ENCODE measurements around the gene KLF15.
"Not testable (repeated sequence)": the region's sequence is repeated elsewhere in the genome, so short reads cannot be mapped to it uniquely, and the experiment has no call there.

The KLF15 gene

DNA sequence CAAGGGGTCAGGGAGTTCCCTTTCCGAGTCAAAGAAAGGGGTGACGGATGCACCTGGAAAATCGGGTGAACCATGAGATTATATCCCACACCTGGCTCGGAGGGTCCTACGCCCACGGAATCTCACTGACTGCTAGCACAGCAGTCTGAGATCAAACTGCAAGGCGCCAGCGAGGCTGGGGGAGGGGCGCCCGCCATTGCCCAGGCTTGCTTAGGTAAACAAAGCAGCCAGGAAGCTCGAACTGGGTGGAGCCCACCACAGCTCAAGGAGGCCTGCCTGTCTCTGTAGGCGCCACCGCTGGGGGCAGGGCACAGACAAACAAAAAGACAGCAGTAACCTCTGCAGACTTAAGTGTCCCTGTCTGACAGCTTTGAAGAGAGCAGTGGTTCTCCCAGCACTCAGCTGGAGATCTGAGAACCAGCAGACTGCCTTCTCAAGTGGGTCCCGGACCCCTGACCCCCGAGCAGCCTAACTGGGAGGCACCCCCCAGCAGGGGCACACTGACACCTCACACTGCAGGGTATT lies 25.3 kb downstream of the KLF15 start:
- DNase-seq (ENCODE audit: low read depth, low spot score); H3K27ac ChIP-seq: not testable (repeated sequence)

DNA sequence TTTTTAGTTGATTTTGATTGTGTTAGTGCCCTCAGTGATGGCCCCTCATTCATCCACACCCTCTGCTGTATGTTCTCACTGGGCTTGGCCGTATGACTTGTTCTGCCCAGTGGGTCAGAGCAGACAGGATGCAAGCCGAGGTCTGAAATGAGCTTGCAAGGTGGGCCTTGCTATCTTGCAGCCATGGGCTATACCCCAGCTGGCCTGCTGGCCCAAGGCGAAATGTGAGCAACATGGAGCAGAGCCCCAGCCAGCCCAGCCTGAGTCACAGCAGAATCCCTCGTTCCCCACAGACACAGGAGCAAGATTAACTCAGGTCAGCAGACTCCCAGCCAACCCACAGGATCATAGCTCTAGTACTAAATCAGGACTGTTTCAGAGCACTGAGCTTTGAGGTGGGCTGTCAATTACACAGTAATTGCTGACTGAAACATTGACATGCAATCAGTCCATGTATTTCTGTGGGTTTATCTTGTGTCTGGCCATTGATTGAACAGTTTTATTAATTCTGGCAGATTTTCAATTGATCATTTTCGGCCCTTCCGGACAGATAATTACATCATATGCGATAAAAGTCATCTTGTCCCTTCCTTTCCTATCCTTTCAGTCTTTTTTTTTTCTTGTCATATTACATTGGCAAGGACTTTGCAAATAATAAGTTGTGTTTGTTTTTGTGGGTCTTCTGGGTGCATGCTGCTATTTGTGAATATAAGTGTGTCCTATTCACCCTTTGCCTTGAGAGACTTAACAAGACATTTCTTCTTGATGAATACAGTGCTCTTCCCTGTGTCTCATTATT lies 27.1 kb downstream of the KLF15 start:
- no peak for DNase-seq (ENCODE audit: low read depth, low spot score)
- H3K27ac ChIP-seq: no peak overlapping the region

DNA sequence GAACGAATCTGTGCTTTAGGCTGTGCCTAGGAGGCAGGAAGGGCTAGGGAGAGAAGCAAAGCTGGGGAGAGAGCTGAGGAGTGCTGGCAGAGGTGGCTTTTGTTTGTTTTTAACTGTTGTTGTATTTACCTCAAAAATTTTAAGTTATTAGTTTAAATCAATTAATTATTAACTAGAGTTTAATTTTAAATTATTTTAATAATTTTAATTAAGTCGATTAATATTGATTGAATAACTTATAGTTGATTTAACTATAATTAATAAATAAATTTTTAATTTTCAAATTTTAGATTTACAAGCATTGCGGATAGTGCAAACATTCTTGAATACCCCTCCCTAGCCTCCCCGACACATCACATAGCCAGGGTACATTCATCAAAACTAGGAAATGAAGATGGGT lies 30.6 kb downstream of the KLF15 start:
- no peak overlapping the region for H3K27ac ChIP-seq
- DNase-seq (ENCODE audit: low read depth, low spot score): no peak

DNA sequence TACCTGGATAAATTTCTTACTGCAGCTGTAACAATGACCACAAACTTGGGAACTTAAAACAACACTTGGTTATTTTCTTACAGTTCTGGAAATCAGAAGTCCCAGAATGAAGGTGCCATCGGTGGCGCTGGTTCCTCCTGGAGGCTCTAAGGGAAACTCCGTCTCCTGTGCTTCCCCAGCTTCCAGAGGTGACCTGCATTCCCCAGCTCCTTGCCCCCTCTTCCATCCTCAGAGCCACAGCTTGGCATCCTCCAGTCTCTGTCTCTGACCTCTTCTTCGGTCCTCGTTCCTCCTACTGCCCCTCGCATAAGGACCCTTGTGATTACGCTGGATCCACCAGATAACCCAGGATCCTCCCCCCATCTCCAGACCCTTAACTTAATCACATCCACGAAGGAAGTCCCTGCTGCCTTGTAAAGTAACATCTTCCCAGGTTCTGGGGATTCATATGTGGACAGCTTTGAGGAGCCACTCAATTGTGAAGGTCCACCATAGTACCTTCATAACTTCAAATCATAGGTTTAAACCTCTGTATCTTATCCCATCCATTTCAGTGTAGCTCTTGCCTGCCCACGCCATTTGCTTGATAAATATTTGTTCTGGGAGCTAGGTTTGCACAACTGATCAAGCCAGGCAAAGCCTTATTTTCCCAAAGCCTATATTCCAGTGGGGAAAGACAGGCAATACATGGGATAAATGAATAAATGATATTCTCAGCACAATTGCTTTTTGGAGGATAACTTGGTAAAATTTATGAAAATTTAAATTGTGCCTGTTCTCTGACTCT lies 34.8 kb downstream of the KLF15 start:
- no peak for DNase-seq (ENCODE audit: low read depth, low spot score)
- no peak overlapping the region for H3K27ac ChIP-seq

DNA sequence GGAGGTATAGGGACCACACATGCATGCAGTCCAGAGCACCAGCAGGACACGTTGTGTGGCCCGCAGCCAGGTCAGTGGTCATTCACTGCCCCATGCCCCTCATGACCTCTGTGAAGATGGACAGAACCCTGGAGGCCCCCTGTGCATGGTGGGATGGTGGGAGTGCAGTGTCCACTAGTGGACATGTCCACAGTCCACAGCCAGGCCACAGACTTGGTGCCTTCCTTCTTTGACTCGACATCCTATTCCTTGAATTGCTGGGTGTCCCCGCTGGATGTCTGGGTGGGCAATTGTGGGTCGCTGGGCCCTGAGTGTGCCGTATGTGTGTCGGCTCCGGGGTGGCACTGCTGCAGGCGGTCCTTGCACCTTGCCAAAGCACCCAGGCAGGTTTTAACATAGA lies 35.7 kb downstream of the KLF15 start:
- no peak overlapping the region for H3K27ac ChIP-seq
- DNase-seq (ENCODE audit: low read depth, low spot score): no peak

DNA sequence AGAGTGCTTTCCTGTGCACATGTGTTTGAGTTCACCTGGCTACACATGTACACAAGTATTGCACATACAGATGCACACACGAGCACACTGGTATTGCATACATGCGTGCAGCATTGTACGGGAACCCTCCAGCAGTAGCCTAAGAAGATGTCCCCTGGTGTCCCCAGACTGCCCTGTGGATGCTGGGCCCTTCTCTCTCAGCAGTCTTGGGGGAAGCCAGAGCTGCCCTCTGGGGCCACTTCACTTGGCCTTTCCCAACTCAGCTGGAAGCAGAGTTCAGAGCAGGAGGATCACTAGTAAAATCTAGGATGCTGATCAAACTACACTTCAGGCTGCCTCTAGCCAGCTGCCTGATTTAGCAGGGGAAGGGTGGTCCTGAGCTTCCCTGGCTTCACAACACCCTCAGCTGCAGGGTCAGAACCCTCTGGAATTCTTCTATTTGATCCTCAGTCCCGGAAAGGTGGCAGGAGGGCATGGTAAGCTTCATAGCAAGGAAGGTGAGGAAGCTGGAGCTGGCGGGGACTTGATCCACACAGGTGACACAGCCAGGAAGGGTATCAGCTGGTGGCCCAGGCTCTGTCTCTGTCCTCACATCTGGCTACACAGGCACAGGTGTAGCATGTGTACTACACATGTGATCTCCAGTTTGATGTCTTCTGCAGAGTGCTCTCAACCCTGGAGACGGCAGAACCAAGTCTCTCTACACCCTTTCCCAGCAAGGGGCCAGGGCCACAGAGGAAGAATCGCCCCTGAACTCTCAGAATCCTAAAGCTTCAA lies 36.5 kb downstream of the KLF15 start:
- H3K27ac ChIP-seq: no peak overlapping the region
- DNase-seq (ENCODE audit: low read depth, low spot score): no peak

DNA sequence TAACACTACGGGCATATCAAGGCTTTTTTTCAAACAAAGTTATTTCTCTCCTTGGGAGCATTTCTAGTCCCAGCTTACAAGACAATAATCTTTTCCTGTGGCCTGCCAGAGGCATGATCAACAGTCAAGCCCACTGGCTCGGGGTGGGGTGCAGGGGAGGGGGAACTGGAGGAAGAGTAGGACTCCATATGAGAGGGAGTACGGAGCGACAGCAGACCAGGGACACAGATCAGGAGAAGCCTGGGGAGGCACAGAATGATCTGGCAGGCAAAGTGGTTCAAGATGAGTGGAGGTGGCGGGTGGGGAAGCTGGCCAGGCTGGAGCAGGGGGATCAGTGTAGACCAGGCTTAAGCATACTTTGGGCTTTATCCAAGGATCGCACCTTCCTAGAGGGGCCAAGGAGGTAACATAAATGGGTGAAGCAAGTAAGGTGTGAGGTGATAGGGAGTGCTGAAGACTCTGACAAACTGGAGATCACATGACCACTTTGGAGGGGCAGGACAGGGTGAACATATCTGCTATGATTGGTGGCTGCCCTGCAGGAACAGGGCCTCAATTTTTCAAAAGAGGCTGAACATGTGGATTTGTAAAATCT lies 37.4 kb downstream of the KLF15 start:
- DNase-seq (ENCODE audit: low read depth, low spot score): no peak
- H3K27ac ChIP-seq: no peak overlapping the region

DNA sequence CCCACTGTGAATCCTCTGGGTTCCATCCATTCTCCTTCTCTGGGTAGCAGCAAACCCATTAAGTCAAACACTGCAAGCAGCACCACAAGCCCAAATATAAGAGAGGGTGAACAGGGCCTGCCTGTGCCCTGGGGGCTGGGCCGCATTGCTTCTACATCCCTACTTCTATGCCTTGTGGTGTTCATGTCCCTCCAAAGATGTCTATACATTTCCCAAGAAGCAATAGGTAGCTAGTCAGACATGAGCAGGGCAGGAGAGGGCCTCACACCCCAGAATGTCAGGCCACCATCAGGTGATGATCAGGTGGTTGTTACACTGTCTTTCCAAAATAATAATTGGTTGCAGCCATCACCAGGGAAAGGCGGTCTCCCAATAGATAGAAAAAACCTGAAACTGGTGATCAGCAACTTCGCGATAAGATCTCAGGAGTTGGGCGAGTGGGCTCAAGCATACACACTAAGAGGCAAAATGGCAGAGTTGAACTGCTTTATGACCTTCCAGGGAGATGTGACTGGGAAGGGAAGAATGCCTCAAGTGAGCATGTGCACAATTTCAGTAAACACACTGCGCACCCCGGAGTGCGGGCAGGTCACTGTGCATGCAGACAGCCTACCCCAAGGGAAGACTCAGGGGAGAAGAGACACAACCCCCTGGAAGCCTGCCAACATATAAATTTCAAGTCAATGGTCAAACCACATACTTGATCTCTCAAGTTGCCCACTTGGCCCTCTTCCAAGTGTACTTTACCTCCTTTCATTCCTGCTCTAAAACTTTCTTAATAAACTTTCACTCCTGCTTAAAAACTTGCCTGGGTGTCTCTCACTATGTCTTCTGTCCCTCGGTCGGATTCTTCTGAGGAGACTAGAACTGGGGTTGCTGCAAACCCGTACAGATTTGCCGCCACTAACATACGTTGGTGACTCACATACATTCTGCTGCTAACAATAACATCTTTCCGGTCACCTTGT lies 39.9 kb downstream of the KLF15 start:
- DNase-seq (ENCODE audit: low read depth, low spot score): no peak
- no peak overlapping the region for H3K27ac ChIP-seq

DNA sequence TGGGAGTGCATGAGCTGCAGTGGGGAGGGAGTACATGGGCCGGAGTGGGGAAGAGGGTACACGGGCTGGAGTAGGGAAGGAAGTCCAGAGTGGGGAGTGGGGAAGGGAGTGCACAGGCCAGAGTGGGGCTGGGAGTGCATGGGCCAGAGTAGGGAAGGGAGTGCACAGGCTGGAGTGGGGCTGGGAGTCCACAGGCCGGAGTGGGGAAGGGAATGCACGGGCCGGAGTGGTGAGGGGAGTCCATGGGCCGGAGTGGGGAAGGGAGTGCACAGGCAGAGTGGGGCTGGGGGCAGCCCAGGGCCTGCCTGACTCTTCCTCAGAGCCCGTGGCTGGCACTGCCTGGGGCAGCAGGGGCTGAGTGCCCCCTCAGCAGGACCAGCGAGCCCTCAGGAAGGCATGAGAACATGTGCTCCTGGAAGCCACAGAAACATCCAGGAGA lies 40.7 kb downstream of the KLF15 start:
- no peak for DNase-seq (ENCODE audit: low read depth, low spot score)
- no peak overlapping the region for H3K27ac ChIP-seq

DNA sequence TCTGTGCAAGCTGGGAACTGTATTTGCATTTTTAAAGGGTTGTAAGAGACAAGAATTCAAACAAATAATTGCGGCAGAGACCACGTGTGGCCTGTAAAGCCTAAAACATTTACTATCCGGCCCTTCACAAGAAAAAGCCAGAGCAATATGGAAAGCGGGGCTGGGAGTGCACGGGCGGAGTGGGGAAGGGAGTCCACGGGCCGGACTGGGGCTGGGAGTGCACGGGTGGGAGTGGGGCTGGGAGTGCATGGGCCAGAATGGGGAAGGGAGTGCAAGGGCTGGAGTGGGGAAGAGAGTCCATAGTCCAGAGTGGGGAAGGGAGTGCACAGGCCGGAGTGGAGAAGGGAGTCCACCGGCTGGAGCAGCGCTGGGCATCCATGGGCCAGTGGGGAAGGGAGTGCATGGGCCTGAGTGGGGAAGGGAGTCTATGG lies 41.2 kb downstream of the KLF15 start:
- no peak overlapping the region for H3K27ac ChIP-seq
- no peak for DNase-seq (ENCODE audit: low read depth, low spot score)

DNA sequence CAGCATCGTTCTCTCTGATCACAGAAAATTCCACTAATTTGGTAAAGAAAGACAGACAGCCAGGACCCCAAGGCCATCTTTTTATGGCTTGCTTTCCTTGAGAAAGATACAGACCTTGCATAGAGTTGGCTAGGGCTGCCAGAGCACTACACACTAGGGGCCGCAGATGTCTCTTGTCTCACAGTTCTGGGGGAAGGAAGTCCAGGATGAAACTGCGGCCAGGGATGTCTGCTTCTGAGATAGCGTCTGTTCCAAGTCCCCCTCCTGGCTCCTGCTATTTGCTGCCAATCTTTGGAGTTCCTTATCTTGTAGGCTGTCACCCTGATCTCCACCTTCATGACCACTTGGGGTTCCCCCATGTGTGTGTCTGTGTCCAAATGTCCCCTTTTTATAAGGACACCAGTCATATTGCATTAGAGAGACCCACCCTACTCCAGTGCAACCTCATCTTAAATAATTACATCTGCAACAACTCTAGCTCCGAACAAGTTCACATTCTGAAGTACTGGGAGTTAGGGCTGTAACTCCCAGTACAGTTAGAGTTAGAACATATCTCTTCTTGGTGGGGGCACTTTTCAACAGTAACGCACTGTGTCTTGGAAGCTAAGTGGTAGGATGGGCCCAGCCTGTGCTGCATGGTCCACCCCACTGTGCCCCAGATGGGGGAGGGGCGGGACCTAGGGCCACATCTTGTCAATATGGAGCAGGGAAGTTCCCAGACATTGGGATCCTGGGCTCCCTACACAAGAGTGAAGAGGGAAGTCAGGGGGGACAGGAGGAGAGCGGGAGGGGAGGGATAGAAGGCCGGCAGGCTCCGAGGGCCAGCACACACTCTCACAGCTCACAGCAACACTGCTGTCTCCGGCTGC lies 42.2 kb downstream of the KLF15 start:
- H3K27ac ChIP-seq: no peak overlapping the region
- no peak for DNase-seq (ENCODE audit: low read depth, low spot score)

DNA sequence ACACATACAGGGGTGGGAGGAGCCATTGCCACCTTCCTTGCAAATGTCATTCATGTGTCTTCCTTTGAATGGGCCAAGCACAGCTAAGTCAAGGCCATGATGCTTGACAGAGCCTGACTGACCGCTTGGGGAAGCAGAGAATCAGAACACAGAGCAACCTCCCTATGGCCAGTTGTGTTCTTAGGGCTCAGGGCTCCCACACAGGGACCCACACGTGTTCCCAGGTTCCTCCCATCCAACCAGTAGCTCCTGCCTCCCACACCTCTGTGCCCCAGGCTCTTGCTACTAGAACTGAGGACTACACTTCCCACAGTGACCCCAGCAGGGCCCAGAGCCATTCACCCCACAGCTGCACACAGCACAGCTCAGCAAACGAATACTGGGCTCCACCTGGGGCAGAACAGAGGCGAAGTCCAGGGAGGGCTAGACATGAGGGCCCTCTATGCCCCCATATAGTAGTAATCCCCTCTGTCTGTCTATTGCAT lies 42.9 kb downstream of the KLF15 start:
- no peak for DNase-seq (ENCODE audit: low read depth, low spot score)

DNA sequence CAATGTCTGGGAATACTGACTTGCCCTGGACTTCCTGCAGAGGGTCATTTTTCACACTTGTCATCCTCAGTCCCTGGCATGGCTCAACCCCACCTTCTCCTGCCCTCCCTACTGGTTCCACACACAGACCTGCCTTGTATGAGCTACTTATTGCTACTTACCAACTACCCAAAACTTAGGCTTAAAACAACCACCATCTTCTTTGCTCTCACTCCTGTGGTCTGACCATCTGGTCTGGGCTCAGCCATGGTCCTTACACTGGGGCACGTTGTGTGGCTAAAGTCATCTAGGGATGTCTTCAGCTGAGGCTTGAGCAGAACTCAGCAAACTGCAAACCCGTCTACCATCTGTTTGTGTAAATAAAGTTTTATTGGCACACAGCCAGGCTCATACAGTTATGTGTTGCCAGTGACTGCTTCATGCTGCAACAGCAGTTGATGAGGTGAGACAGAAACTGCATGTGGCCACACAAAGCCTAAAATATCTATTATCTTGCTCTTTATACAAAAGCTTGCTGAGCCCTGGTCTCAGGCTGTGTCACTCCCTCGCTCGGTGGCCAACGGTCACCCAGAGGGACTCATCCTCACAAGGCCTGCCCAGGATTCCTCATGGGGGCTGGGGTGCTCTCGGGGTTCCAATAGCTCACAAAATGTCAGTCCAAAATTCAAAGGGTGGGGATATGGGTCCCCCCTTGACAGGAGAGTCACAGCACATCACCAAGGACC lies 43.5 kb downstream of the KLF15 start:
- H3K27ac ChIP-seq: no peak overlapping the region
- DNase-seq (ENCODE audit: low read depth, low spot score): no peak

More for the DNA sequence above, 42.9 kb downstream of the KLF15 start:
- H3K27ac ChIP-seq: no peak overlapping the region

DNA sequence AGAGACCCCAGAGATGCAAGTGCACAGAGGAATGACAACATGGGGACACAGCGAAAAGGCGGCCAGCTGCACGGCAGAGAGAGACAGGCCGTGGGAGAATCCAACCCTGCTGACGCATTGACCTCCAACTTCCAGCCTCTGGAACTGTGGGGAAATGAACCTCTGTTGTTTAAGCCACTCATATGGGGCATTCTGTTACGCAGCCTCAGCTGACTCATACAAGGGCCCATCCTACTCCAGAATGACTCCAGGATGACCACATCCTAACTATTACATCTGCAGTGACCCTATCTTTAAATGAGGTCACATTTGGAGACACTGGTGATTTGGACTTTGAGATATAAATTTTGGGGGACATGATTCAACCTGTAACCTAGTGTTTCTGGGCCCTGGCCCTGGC lies 44.0 kb downstream of the KLF15 start:
- DNase-seq (ENCODE audit: low read depth, low spot score): no peak
- no peak overlapping the region for H3K27ac ChIP-seq

DNA sequence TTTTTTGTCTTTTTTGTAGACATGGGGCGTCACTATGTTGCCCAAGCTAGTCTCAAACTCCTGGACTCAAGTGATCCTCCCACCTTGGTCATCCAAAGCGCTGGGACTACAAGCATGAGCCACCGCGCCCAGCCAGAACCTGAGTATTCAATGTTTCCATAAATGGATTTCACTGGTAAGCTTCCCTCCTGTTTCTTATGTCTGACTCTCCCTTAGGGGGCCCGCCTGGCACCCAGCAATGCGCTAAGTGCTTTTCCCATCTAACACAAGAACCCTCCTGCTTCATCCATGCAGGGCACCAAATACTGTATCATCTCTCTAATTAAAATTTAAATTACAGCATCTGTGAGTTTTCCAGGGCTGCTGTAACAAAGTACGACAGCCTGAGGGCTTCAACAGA lies 44.9 kb downstream of the KLF15 start:
- DNase-seq (ENCODE audit: low read depth, low spot score): no peak
- no peak overlapping the region for H3K27ac ChIP-seq

DNA sequence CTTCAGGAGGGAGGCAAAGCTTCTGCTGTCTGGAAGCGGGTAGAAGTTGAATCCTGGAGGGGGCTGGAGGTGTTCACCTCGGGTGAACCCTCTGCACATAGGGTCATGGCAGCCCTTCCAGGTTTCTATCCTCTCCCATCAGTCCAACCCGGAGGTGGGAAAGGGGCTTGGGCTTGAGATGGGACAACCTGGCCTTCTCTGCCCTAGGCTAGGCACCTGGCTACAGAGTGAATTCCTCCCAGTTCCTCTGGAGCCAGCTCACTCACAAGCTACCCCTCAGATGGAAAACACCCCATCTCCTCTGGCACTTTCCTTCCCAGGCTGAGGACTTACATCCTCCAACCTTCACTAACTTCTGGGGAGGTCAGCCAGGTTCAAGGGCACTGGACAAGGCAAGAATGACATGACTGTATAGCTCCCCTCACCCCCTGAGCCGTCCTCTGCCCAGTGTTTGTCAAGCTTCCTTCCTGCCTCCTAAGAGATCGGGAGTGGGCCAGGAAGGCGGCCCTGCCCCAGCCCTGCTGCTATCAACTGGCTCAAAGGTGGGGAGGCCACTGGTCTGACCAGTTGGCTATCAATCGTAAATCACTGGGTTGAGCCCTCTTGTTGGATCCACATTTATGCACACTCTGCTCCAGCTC lies 45.8 kb downstream of the KLF15 start:
- DNase-seq (ENCODE audit: low read depth, low spot score): no peak
- H3K27ac ChIP-seq: no peak overlapping the region

DNA sequence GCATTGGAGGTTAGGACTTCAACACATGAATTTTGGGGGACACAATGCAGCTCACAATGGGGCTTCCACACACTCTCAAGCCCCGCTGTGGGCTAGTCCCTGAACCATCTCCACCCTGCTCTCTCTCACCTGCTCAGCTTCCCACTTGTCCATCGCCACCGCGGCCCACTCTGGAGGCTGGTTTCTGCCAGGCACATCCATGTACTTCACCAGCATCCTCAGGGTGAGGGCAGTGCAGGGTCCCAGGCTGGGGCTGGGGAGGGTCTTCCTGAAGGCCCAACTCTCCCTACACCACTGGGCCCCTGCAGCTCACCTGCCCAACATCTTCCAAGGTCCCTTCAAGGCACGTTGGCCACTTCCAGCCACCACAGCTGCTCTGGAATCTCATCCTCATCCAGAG lies 46.4 kb downstream of the KLF15 start:
- H3K27ac ChIP-seq: no peak overlapping the region
- no peak for DNase-seq (ENCODE audit: low read depth, low spot score)

Data from epithelial cell of prostate (primary cell).